Dedifferentiated amniotic fluid mesenchymal stem cell (primary cell): ENCODE data around the gene GAGE12G.
"Not testable (repeated sequence)": the region's sequence is repeated elsewhere in the genome, so short reads cannot be mapped to it uniquely, and the experiment has no call there.

ENCODE experiments used
- DNase-seq: peaks from one replicate; pipeline ENCODE4 v3.0.0-alpha.2; 2016; ENCODE audit errors: extremely low spot score

Gene GAGE12G

GRCh38 chrX:49570100-49570499 lies at the start of gene GAGE12G:
GAGE12G (plus strand) TSS chrX:49570400; CDS start chrX:49571555, 1,155 bp downstream.
- not testable (repeated sequence) for DNase-seq

GRCh38 chrX:49531877-49532276 lies 38.3 kb upstream of the GAGE12G start, which contains the start of gene GAGE12C:
GAGE12C (plus strand) TSS chrX:49532177; CDS start chrX:49533332, 1,155 bp downstream.
- DNase-seq: not testable (repeated sequence)

GRCh38 chrX:49541433-49541832 lies 28.8 kb upstream of the GAGE12G start, which contains the start of gene GAGE12D:
GAGE12D (plus strand) TSS chrX:49541733; CDS start chrX:49542888, 1,155 bp downstream.
- DNase-seq: not testable (repeated sequence)

GRCh38 chrX:49550989-49551388 lies 19.2 kb upstream of the GAGE12G start, which contains the start of gene GAGE12E:
GAGE12E (plus strand) TSS chrX:49551289; CDS start chrX:49552444, 1,155 bp downstream.
- DNase-seq: not testable (repeated sequence)

- not testable (repeated sequence) for DNase-seq
Observed at GRCh38 chrX:49560542-49560941, 9.7 kb upstream of the GAGE12G start, which contains the start of gene GAGE12F. GAGE12F (plus strand) TSS chrX:49560842; CDS start chrX:49561997, 1,155 bp downstream.

- DNase-seq: not testable (repeated sequence)
Observed at GRCh38 chrX:49568728-49569127, 1.5 kb upstream of the GAGE12G start.

- DNase-seq: not testable (repeated sequence)
Observed at GRCh38 chrX:49569152-49569551, 1.0 kb upstream of the GAGE12G start.

- DNase-seq: not testable (repeated sequence)
Observed at GRCh38 chrX:49579649-49580048, 9.4 kb downstream of the GAGE12G start, which contains the start of gene GAGE12H. GAGE12H (plus strand) TSS chrX:49579949; CDS start chrX:49581104, 1,155 bp downstream.

GRCh38 chrX:49589196-49589595 lies 19.0 kb downstream of the GAGE12G start, which contains the start of gene GAGE2A:
GAGE2A (plus strand) TSS chrX:49589496; CDS start chrX:49590651, 1,155 bp downstream.
- DNase-seq: not testable (repeated sequence)

- DNase-seq: not testable (repeated sequence)
Observed at GRCh38 chrX:49589769-49590478, 19.7 kb downstream of the GAGE12G start.

GRCh38 chrX:49590488-49590887 lies 20.3 kb downstream of the GAGE12G start:
- not testable (repeated sequence) for DNase-seq

GRCh38 chrX:49598720-49599119 lies 28.5 kb downstream of the GAGE12G start, which contains the start of gene GAGE1:
GAGE1 (plus strand) TSS chrX:49599020; CDS start chrX:49600175, 1,155 bp downstream.
- not testable (repeated sequence) for DNase-seq

- no peak for DNase-seq
Observed at GRCh38 chrX:49610718-49611310, 40.6 kb downstream of the GAGE12G start.

GRCh38 chrX:49618574-49618973 lies 48.4 kb downstream of the GAGE12G start:
- no peak for DNase-seq
